IMR-90 (cell line): ENCODE data around the gene ZDHHC14. TPM values are rescaled to one million over a fixed set of nuclear protein-coding genes. Genes with fewer than 3 reads are reported as not detected.
A peak's percentile ranks its signal among the peaks of the same experiment; 100 is the strongest.

ENCODE experiments used
- ATAC-seq: fragments of 200-7000 bp; cut with Tn5 transposase; 2 replicates; pipeline ENCODE4 v1.9.1; 2020; ENCODE audit warnings: low read depth, mild to moderate bottlenecking, moderate library complexity
- BruUV-seq: library from RNA; stranded (reverse); fragments of 400-500 nt; replicated peaks from 2 replicates; lab custom pipeline; 2021; lab: Mats Ljungman, UMichigan
- CTCF ChIA-PET: fragments of 300-600 bp; formaldehyde crosslinking; extraction: SDS; loops from one replicate; lab custom pipeline; 2021; ENCODE audit warnings: antibody characterized with exemption; lab: Yijun Ruan, JAX
- POLR2A ChIA-PET: fragments of 300-600 bp; sonication (Branson Sonifier 250); formaldehyde crosslinking; loops from one replicate; lab custom pipeline; 2022; ENCODE audit warnings: antibody characterized with exemption; ENCODE audit not compliant: unreplicated experiment; lab: Charles Lee
- DNase-seq: peaks from one replicate; pipeline ENCODE4 v3.0.0; 2013
- H2AFZ ChIP-seq: replicated peaks from 2 replicates; pipeline ENCODE3; 2013; ENCODE audit warnings: low read length, mild to moderate bottlenecking; ENCODE audit not compliant: poor library complexity
- H2AK5ac ChIP-seq: 2 replicates; pipeline ENCODE4 v1.6.1; 2013; ENCODE audit warnings: low read depth, low read length, inconsistent platforms
- H2AK9ac ChIP-seq: replicated peaks from 2 replicates; pipeline ENCODE3; 2013; ENCODE audit warnings: mild to moderate bottlenecking, low read depth, low read length, moderate library complexity; ENCODE audit not compliant: poor library complexity
- H2BK120ac ChIP-seq: 2 replicates; pipeline ENCODE4 v1.6.1; 2013; ENCODE audit warnings: low read depth, low read length, inconsistent platforms
- H2BK15ac ChIP-seq: 3 replicates; pipeline ENCODE4 v1.6.1; 2013; ENCODE audit warnings: low read depth, low read length, inconsistent platforms
- H2BK20ac ChIP-seq: 2 replicates; pipeline ENCODE4 v1.6.1; 2013; ENCODE audit warnings: low read depth, mild to moderate bottlenecking, inconsistent platforms, low read length, moderate library complexity
- H2BK5ac ChIP-seq: 2 replicates; pipeline ENCODE4 v1.6.1; 2013; ENCODE audit warnings: mild to moderate bottlenecking, low read depth, low read length, inconsistent platforms; ENCODE audit not compliant: poor library complexity, severe bottlenecking
- H3K14ac ChIP-seq: replicated peaks from 2 replicates; pipeline ENCODE4 v1.6.1; 2013; ENCODE audit warnings: low read depth, low read length, inconsistent platforms
- H3K18ac ChIP-seq: 2 replicates; pipeline ENCODE4 v1.6.1; 2013; ENCODE audit warnings: low read depth, low read length, control low read depth
- H3K23ac ChIP-seq: 2 replicates; pipeline ENCODE4 v1.6.1; 2013; ENCODE audit warnings: low read depth, low read length, inconsistent platforms
- H3K27ac ChIP-seq: 2 replicates; pipeline ENCODE4 v1.5.1; 2013; ENCODE audit warnings: mild to moderate bottlenecking, control low read depth, low read length; ENCODE audit not compliant: insufficient read depth
- H3K27me3 ChIP-seq: 2 replicates; pipeline ENCODE4 v1.6.1; 2013; ENCODE audit warnings: low read length; ENCODE audit not compliant: control insufficient read depth, insufficient read depth
- H3K36me3 ChIP-seq: 2 replicates; pipeline ENCODE4 v1.6.1; 2013; ENCODE audit warnings: low read length, mixed read lengths; ENCODE audit not compliant: control insufficient read depth, insufficient read depth
- H3K4ac ChIP-seq: 2 replicates; pipeline ENCODE4 v1.6.1; 2013; ENCODE audit warnings: low read depth, low read length, inconsistent platforms
- H3K4me1 ChIP-seq: 2 replicates; pipeline ENCODE4 v1.6.1; 2013; ENCODE audit warnings: low read length, mixed read lengths; ENCODE audit not compliant: control insufficient read depth, insufficient read depth
- H3K4me2 ChIP-seq: 2 replicates; pipeline ENCODE4 v1.6.1; 2013; ENCODE audit warnings: low read depth, mild to moderate bottlenecking, control low read depth, low read length, moderate library complexity
- H3K4me3 ChIP-seq: 2 replicates; pipeline ENCODE4 v1.5.1; 2013; ENCODE audit warnings: low read depth, mild to moderate bottlenecking, control low read depth, low read length, moderate library complexity; ENCODE audit not compliant: insufficient read depth
- H3K56ac ChIP-seq: 2 replicates; pipeline ENCODE4 v1.6.1; 2013; ENCODE audit warnings: low read length, inconsistent platforms; ENCODE audit not compliant: insufficient read depth; ENCODE audit errors: extremely low read depth
- H3K79me1 ChIP-seq, 2 experiments: 2 replicates each; pipeline ENCODE4 v1.6.1; 2013; ENCODE audit warnings: low read length in 2 of 2, inconsistent platforms in 1 of 2, low read depth in 1 of 2
- H3K9ac ChIP-seq: 2 replicates; pipeline ENCODE4 v1.6.1; 2013; ENCODE audit warnings: low read depth, low read length, control low read depth
- H3K9me1 ChIP-seq: 2 replicates; pipeline ENCODE4 v1.6.1; 2013; ENCODE audit warnings: low read length, inconsistent platforms; ENCODE audit not compliant: insufficient read depth
- H3K9me3 ChIP-seq: 2 replicates; pipeline ENCODE4 v1.6.1; 2013; ENCODE audit warnings: low read length; ENCODE audit not compliant: control insufficient read depth, insufficient read depth
- H4K20me1 ChIP-seq: 2 replicates; pipeline ENCODE4 v1.6.1; 2013; ENCODE audit warnings: low read length, inconsistent platforms; ENCODE audit not compliant: insufficient read depth
- H4K5ac ChIP-seq: 2 replicates; pipeline ENCODE4 v1.6.1; 2013; ENCODE audit warnings: mild to moderate bottlenecking, low read depth, low read length, control low read depth
- H4K8ac ChIP-seq, 2 experiments: 2 replicates each; pipeline ENCODE4 v1.6.1; 2013; ENCODE audit warnings: low read depth in 2 of 2, low read length in 2 of 2, control low read depth in 1 of 2, inconsistent platforms in 1 of 2
- H4K91ac ChIP-seq: 2 replicates; pipeline ENCODE4 v1.6.1; 2013; ENCODE audit warnings: low read depth, low read length, inconsistent platforms; ENCODE audit not compliant: insufficient read depth
- FOS ChIP-seq: fragments of 150-350 bp; IDR thresholded peaks from 2 replicates; pipeline ENCODE4 v1.6.1; 2016; ENCODE audit warnings: low read depth, low read length
- POLR2A ChIP-seq: IDR thresholded peaks from 2 replicates; pipeline ENCODE4 v1.6.1; 2012; ENCODE audit warnings: mild to moderate bottlenecking, low read depth, low read length
- RAD21 ChIP-seq: IDR thresholded peaks from 2 replicates; pipeline ENCODE4 v1.6.1; 2012; ENCODE audit warnings: low read length, improper control_type of control experiment
- SMC3 ChIP-seq: fragments of 150-350 bp; IDR thresholded peaks from 2 replicates; pipeline ENCODE4 v1.6.1; 2016; ENCODE audit warnings: low read depth, mild to moderate bottlenecking, antibody characterized with exemption, low read length, moderate library complexity
- USF2 ChIP-seq: fragments of 150-350 bp; IDR thresholded peaks from 2 replicates; pipeline ENCODE4 v1.6.1; 2017; ENCODE audit warnings: mild to moderate bottlenecking, antibody characterized with exemption, low read length, low read depth
- WGBS, 2 experiments: methylation state at CpG; one replicate each; pipeline versions ENCODE4 v1.1.5 to v1.1.7; 2013; ENCODE audit warnings: missing lambda C conversion rate in 2 of 2; ENCODE audit not compliant: insufficient read length in 1 of 2; ENCODE audit errors: extremely low coverage in 2 of 2; 5-methylcytosine and 5-hydroxymethylcytosine counted together
- dilution Hi-C: fragments of 300-500 bp; cut with HindIII; formaldehyde crosslinking; loops from one replicate; pipeline ENCODE4 v1.14.3; 2018; ENCODE audit warnings: low sequenced_read_pairs; ENCODE audit not compliant: unreplicated experiment
- in situ Hi-C: fragments of 300-500 bp; cut with MboI; formaldehyde crosslinking; loops from 3 replicates; pipeline ENCODE4 v1.14.3; 2019; ENCODE audit warnings: low sequenced_read_pairs, inconsistent platforms, mixed read lengths
- intact Hi-C: fragments of 100-400 bp; cut with micrococcal nuclease; formaldehyde crosslinking; loops from 2 replicates; pipeline ENCODE4 v1.10.0; 2022
- polyA plus RNA-seq, 3 experiments: library from polyadenylated mRNA; depleted of rRNA; stranded (reverse); fragments of >200 nt; gene quantifications; 2 replicates each; pipeline ENCODE4 v1.2.3, GENCODE V29; 2012; ENCODE audit warnings: low replicate concordance in 1 of 3
- total RNA-seq: library from RNA; depleted of rRNA; stranded (reverse); fragments of >200 nt; gene quantifications from 2 replicates; pipeline ENCODE4 v1.2.3, GENCODE V29; 2012

Gene ZDHHC14
- total and polyA plus RNA-seq, 2 of the 4 experiments (the other 2 are of a cell fraction): 0.90 to 2.0 TPM

GRCh38 chr6:157541618-157542413 lies 160.8 kb downstream of the ZDHHC14 start (continued):
- no peak for TF ChIP-seq RAD21

DNA sequence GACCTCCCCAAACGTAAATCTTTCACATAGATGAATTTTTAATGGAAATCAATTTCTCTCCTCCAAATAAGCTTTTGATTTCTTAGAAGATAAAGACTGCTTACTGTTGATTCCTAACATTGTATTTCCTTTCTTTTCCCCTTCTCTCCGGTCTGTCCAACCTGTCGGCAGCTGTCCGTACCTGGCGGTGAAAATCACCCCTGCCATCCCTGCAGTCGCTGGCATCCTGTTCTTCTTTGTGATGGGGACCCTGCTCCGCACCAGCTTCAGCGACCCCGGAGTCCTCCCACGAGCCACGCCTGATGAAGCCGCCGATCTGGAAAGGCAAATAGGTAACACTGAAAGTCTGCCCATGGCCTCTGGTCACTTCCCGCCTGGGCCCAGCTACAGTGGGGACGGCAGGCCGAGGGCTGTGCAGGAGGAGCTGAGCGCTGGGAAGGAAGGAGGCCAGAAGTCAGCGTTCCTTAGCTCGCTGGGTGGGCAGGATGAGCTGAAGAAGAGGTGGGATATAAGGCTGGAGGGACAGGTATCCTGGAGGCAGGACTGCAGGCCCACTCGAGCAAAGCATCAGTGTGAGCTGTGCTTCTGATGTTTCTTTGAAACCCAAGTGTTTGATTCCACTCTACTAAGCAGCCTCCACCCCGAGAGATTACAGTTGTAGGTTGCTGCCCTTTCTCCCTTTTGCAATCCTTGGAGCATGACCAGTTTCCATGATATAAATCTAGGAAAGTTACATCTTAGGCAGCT lies 161.6 kb downstream of the ZDHHC14 start:
- H3K23ac ChIP-seq: no peak overlapping the region

More for the DNA sequence above, 161.6 kb downstream of the ZDHHC14 start:
- Histone ChIP-seq H2BK20ac (no peak overlapping the region), H3K18ac (no peak overlapping the region; the same call in 1 of the 2 replicates), H4K20me1 (no peaks in the 10 kb centered on the region), H3K14ac (no peak overlapping the region), H3K56ac (no peak overlapping the region), H2BK15ac (no peak overlapping the region), H2AK5ac (no peak overlapping the region), H3K9ac (no peak overlapping the region), H3K4me3 (no peak overlapping the region), H3K9me3 (no peaks in the 10 kb centered on the region), H2AK9ac (peak overlapping the region; percentile 35), H3K9me1 (no peaks in the 10 kb centered on the region; the same call in 1 of the 2 replicates), H3K27ac (peak overlapping the region; percentile 18; the same call in 1 of the 2 replicates), H4K8ac (no peak overlapping the region), H2AFZ (no peak overlapping the region), H4K91ac (no peak overlapping the region), H4K5ac (peak overlapping the region; percentile 35; the same call in 1 of the 2 replicates), H3K4me1 (peaks cover 10% of the 10 kb centered on the region; the same call in 1 of the 2 replicates), H3K79me1 (no peaks in the 10 kb centered on the region), H3K4ac (no peak overlapping the region), H2BK120ac (no peak overlapping the region), H3K36me3 (no peaks in the 10 kb centered on the region), H3K4me2 (no peak overlapping the region; the same call in 1 of the 2 replicates), H3K27me3 (no peaks in the 10 kb centered on the region), H2BK5ac (no peak overlapping the region)
- DNase-seq (no peak), ATAC-seq (peak; percentile 29; the same call in 1 of the 2 replicates)
- POLR2A ChIA-PET: no interaction called here
- BruUV-seq: no TSS peak
- dilution Hi-C loops (no loop called here), in situ Hi-C loops (no loop called here), intact Hi-C loops (no loop called here)
- CTCF ChIA-PET: interaction anchor here (0.7 to 1.0 kb wide), 2 partner anchors 25 to 132 kb away, joined by 3 to 4 read pairs; no protein-coding TSS in a partner anchor
- TF ChIP-seq POLR2A (no peak), SMC3 (no peak), USF2 (no peak), FOS (no peak)
- whole genome bisulfite sequencing, 2 experiments: 90% methylated on average over 3 of the region's 21 CpGs; no CpG with 5 or more reads in 1 of the 2 experiments
